GM23248 (cell line): ENCODE data around the gene FGF14. TPM values are rescaled to one million over a fixed set of nuclear protein-coding genes. Genes with fewer than 3 reads are reported as not detected.

ENCODE experiments used
- DNase-seq: peaks from one replicate; pipeline ENCODE4 v3.0.0-alpha.2; 2015
- H2AFZ ChIP-seq: fragments of 200-600 bp; sonication (generic); 2 replicates; pipeline ENCODE4 v1.6.1; 2016; ENCODE audit warnings: antibody characterized with exemption
- H3F3A ChIP-seq: fragments of 200-600 bp; sonication (generic); 2 replicates; pipeline ENCODE4 v1.6.1; 2016; ENCODE audit warnings: mild to moderate bottlenecking, antibody characterized with exemption, mixed run types; ENCODE audit not compliant: insufficient read depth
- H3K27ac ChIP-seq: fragments of 200-600 bp; sonication (generic); 2 replicates; pipeline ENCODE4 v1.5.1; 2016; ENCODE audit warnings: mild to moderate bottlenecking
- H3K27me3 ChIP-seq: fragments of 200-600 bp; sonication (generic); replicated peaks from 2 replicates; pipeline ENCODE4 v1.6.1; 2016; ENCODE audit warnings: mild to moderate bottlenecking; ENCODE audit not compliant: insufficient read depth
- H3K36me3 ChIP-seq: fragments of 200-600 bp; sonication (generic); 2 replicates; pipeline ENCODE4 v1.6.1; 2016; ENCODE audit warnings: low read depth, mild to moderate bottlenecking
- H3K4me1 ChIP-seq: fragments of 200-600 bp; sonication (generic); 2 replicates; pipeline ENCODE4 v1.6.1; 2016; ENCODE audit warnings: mild to moderate bottlenecking; ENCODE audit not compliant: insufficient read depth
- H3K4me2 ChIP-seq: fragments of 200-600 bp; sonication (generic); one replicate; pipeline ENCODE4 v1.6.1; 2016; ENCODE audit warnings: mild to moderate bottlenecking; ENCODE audit not compliant: unreplicated experiment
- H3K4me3 ChIP-seq: fragments of 200-600 bp; sonication (generic); 2 replicates; pipeline ENCODE4 v1.5.1; 2016; ENCODE audit warnings: mild to moderate bottlenecking
- H3K79me2 ChIP-seq: fragments of 200-600 bp; sonication (generic); 2 replicates; pipeline ENCODE4 v1.6.1; 2016; ENCODE audit warnings: mild to moderate bottlenecking; ENCODE audit not compliant: insufficient read depth
- H3K9ac ChIP-seq: fragments of 200-600 bp; sonication (generic); 2 replicates; pipeline ENCODE4 v1.6.1; 2016; ENCODE audit warnings: mild to moderate bottlenecking
- H3K9me2 ChIP-seq: fragments of 200-600 bp; sonication (generic); 2 replicates; pipeline ENCODE4 v1.6.1; 2016; ENCODE audit warnings: mixed run types, mild to moderate bottlenecking, moderate library complexity; ENCODE audit not compliant: insufficient read depth
- H3K9me3 ChIP-seq: fragments of 200-600 bp; sonication (generic); one replicate; pipeline ENCODE4 v1.6.1; 2017; ENCODE audit warnings: low read depth
- H4K20me1 ChIP-seq: fragments of 200-600 bp; sonication (generic); 2 replicates; pipeline ENCODE4 v1.6.0; 2016; ENCODE audit not compliant: insufficient read depth
- EZH2 ChIP-seq: fragments of 200-600 bp; sonication (generic); IDR thresholded peaks from 2 replicates; pipeline ENCODE4 v1.6.1; 2018; ENCODE audit warnings: antibody characterized with exemption, mild to moderate bottlenecking; ENCODE audit not compliant: insufficient read depth, poor library complexity, severe bottlenecking
- EZH2phosphoT487 ChIP-seq: fragments of 200-600 bp; sonication (generic); IDR thresholded peaks from 2 replicates; pipeline ENCODE4 v1.6.1; 2018; ENCODE audit warnings: antibody characterized with exemption, moderate library complexity, mild to moderate bottlenecking, low read depth; ENCODE audit not compliant: insufficient read depth
- WGBS, 2 experiments: methylation state at CpG; one replicate each; pipeline ENCODE4 v1.1.6; 2015 to 2017; ENCODE audit warnings: low lambda C conversion rate in 2 of 2, low coverage in 1 of 2; ENCODE audit errors: missing lambda C conversion rate in 2 of 2; 5-methylcytosine and 5-hydroxymethylcytosine counted together
- in situ Hi-C: fragments of 300-500 bp; cut with MboI; formaldehyde crosslinking; loops from 2 replicates; pipeline ENCODE4 v1.15.0; 2020
- microRNA-seq: library from miRNA; unstranded; fragments of <30 nt; microRNA quantifications from one replicate; pipeline ENCODE4, GENCODE V29; 2016; ENCODE audit warnings: borderline number of aligned reads
- polyA plus RNA-seq: library from polyadenylated mRNA; unstranded; fragments of >200 nt; fragmentation: Nextera tagmentation; extraction: Ambion mirVana; gene quantifications from 2 replicates; pipeline ENCODE4 v1.2.1, GENCODE V29; 2016
- small RNA-seq: library from RNA; depleted of rRNA; stranded (forward); fragments of <200 nt; gene quantifications from one replicate; pipeline ENCODE3, GENCODE V24; 2014; ENCODE audit warnings: low read depth, low replicate concordance
- total RNA-seq: library from RNA; depleted of rRNA; stranded (reverse); fragments of >200 nt; shearing (Covaris generic); gene quantifications from 2 replicates; pipeline ENCODE4 v1.2.3, GENCODE V29; 2014; rRNA removed

The FGF14 gene
- total and polyA plus RNA-seq, 2 experiments from 2014 or later = 1.9 TPM; not detected in 1

GRCh38 chr13:101673360-101674105 is 728.3 kb downstream of the FGF14 start:
- Histone ChIP-seq H3K36me3 (no peaks in the 10 kb centered on the region), H2AFZ (no peak overlapping the region), H3K27ac (no peak overlapping the region), H3K4me2 (no peak overlapping the region), H3K4me1 (no peaks in the 10 kb centered on the region), H3K9me2 (no peaks in the 10 kb centered on the region), H3K79me2 (peaks cover 7% of the 10 kb centered on the region; the same call in 1 of the 2 replicates), H3K27me3 (no peaks in the 10 kb centered on the region), H3F3A (peaks cover 6% of the 10 kb centered on the region; the same call in 1 of the 2 replicates), H4K20me1 (no peaks in the 10 kb centered on the region), H3K4me3 (no peak overlapping the region), H3K9ac (no peak overlapping the region), H3K9me3 (no peaks in the 10 kb centered on the region)
- WGBS, 2 experiments = 57 to 70% methylated on average over 4 of the region's 4 CpGs
- TF ChIP-seq EZH2phosphoT487 (no peak), EZH2 (no peak)
- DNase-seq = no peak
- in situ Hi-C loops = no loop called here

GRCh38 chr13:101661839-101662238 is 740.0 kb downstream of the FGF14 start:
- H2AFZ ChIP-seq = no peak overlapping the region
- peaks cover 46% of the 10 kb centered on the region for H3K79me2 ChIP-seq
- H3K4me2 ChIP-seq = peak overlapping the region; percentile 8
- H3K9me3 ChIP-seq = no peaks in the 10 kb centered on the region
- no peaks in the 10 kb centered on the region; the same call in 1 of the 2 replicates for H4K20me1 ChIP-seq
- DNase-seq = peak; percentile 41
- no peak overlapping the region for H3K4me3 ChIP-seq
- no peaks in the 10 kb centered on the region for H3K36me3 ChIP-seq
- no peak overlapping the region for H3K27ac ChIP-seq
- 16 to 28% methylated on average over 4 of the region's 4 CpGs for WGBS, 2 experiments
- H3K9me2 ChIP-seq = no peaks in the 10 kb centered on the region
- no peak overlapping the region for H3K9ac ChIP-seq
- peaks cover 17% of the 10 kb centered on the region for H3K4me1 ChIP-seq
- TF ChIP-seq EZH2phosphoT487 (no peak), EZH2 (no peak)
- H3K27me3 ChIP-seq = no peaks in the 10 kb centered on the region
- peaks cover 6% of the 10 kb centered on the region for H3F3A ChIP-seq
- in situ Hi-C loops = no loop called here

Small RNA genes lying within 50 kb of the gene (microRNA-seq; reads per million reads assigned to microRNA genes)
- gene MIR2681 (not detected), gene MIR4705 (not detected)

Small RNA genes lying within 50 kb of the gene (small RNA-seq; reads per million reads assigned to genes)
- gene MIR2681 = not detected
- gene MIR4705 = not detected
- gene RNU1-24P = not detected
- not detected for gene RNY1P2
- not detected for gene RPL39P29

Other genes starting within 250 kb of the FGF14 start
- 41.3 and 50.6 TPM in 2 replicates for gene TPP2, start 194.9 kb upstream of the FGF14 start, total RNA-seq
- gene TPP2, start 194.9 kb upstream of the FGF14 start, polyA plus RNA-seq = 22.5 and 24.3 TPM in 2 replicates